K562 (cell line): ENCODE measurements around the gene TMSB10. TPM values are rescaled to one million over a fixed set of nuclear protein-coding genes. Genes with fewer than 3 reads are reported as not detected.

Experiments used
- ATAC-seq: fragments of 200-7000 bp; cut with Tn5 transposase; 3 replicates; pipeline ENCODE4 v1.9.1; 2020; ENCODE audit warnings: moderate library complexity
- BruUV-seq: library from RNA; stranded (reverse); fragments of 400-500 nt; replicated peaks from 2 replicates; lab custom pipeline; 2021; lab: Mats Ljungman, UMichigan
- CTCF ChIA-PET: fragments of 300-600 bp; formaldehyde crosslinking; extraction: SDS; loops from one replicate; lab custom pipeline; 2021; ENCODE audit warnings: low intra/inter-chr PET ratio; lab: Yijun Ruan, JAX
- POLR2A ChIA-PET: fragments of 300-600, 350-650 bp; sonication (Branson Sonifier 250); formaldehyde crosslinking; extraction: SDS; loops from one replicate; lab custom pipeline; 2021; ENCODE audit warnings: antibody characterized with exemption, inconsistent platforms; lab: Yijun Ruan, JAX
- DNase-seq, 4 experiments: peaks; one replicate each; pipeline versions ENCODE4 v3.0.0 to v3.0.0-alpha.2; 2011 to 2018; ENCODE audit warnings: low spot score in 3 of 4, mixed read lengths in 3 of 4; ENCODE audit errors: extremely low read depth in 1 of 4
- FAIRE-seq: peaks from 2 replicates; lab custom pipeline; 2011; peaks lifted over from hg19 to GRCh38; lab: Jason Lieb, UNC
- H2AFZ ChIP-seq: 2 replicates; pipeline ENCODE4 v1.6.0; 2011; ENCODE audit warnings: low read depth, low read length, control low read depth, inconsistent platforms
- H3K27ac ChIP-seq: fragments of 200-600 bp; 3 replicates; pipeline ENCODE4 v1.8.0; 2011; ENCODE audit warnings: low read depth, mild to moderate bottlenecking, control low read depth, inconsistent platforms, low read length, moderate library complexity, mixed read lengths; ENCODE audit errors: extremely low read depth
- H3K27me3 ChIP-seq, 2 experiments: fragments of 300-600 bp in 1 of 2; 2 replicates in 1 of 2; 3 replicates in 1 of 2; pipeline versions ENCODE4 v1.6.0 to v1.8.0; 2011; ENCODE audit warnings: inconsistent platforms in 2 of 2, low read length in 2 of 2, mild to moderate bottlenecking in 1 of 2, mixed read lengths in 1 of 2, moderate library complexity in 1 of 2; ENCODE audit not compliant: control insufficient read depth in 2 of 2, insufficient read depth in 2 of 2
- H3K36me3 ChIP-seq: fragments of 300-600 bp; 3 replicates; pipeline ENCODE4 v1.8.0; 2011; ENCODE audit warnings: mild to moderate bottlenecking, low read length, inconsistent platforms; ENCODE audit not compliant: control insufficient read depth, insufficient read depth
- H3K4me1 ChIP-seq, 2 experiments: fragments of 200-600 bp in 1 of 2; replicated peaks in 1 of 2; 2 replicates in 1 of 2; 3 replicates in 1 of 2; pipeline versions ENCODE4 v1.5.1 to v1.8.0; 2011; ENCODE audit warnings: inconsistent platforms in 2 of 2, low read length in 2 of 2, mild to moderate bottlenecking in 1 of 2, mixed read lengths in 1 of 2, moderate library complexity in 1 of 2; ENCODE audit not compliant: control insufficient read depth in 2 of 2, insufficient read depth in 2 of 2
- H3K4me2 ChIP-seq: 2 replicates; pipeline ENCODE4 v1.6.1; 2011; ENCODE audit warnings: low read length, control low read depth, inconsistent platforms, mixed read lengths; ENCODE audit not compliant: insufficient read depth
- H3K4me3 ChIP-seq: fragments of 200-600 bp; sonication (generic), shearing (Covaris generic); 2 replicates; pipeline ENCODE4 v1.5.1; 2016; ENCODE audit warnings: control low read depth, inconsistent platforms
- H3K79me2 ChIP-seq: fragments of 200-600 bp; 3 replicates; pipeline ENCODE4 v1.8.0; 2011; ENCODE audit warnings: low read length, inconsistent platforms; ENCODE audit not compliant: control insufficient read depth, insufficient read depth
- H3K9ac ChIP-seq, 2 experiments: 2 replicates each; pipeline versions ENCODE4 v1.6.0 to v1.6.1; 2011; ENCODE audit warnings: low read depth in 2 of 2, low read length in 2 of 2, control low read depth in 1 of 2, inconsistent platforms in 1 of 2, mild to moderate bottlenecking in 1 of 2, mixed read lengths in 1 of 2; ENCODE audit not compliant: insufficient read depth in 1 of 2
- H3K9me1 ChIP-seq: one replicate; pipeline ENCODE4 v1.6.0; 2011; ENCODE audit warnings: inconsistent platforms, mild to moderate bottlenecking, low read length, moderate library complexity; ENCODE audit not compliant: control insufficient read depth, insufficient read depth
- H3K9me3 ChIP-seq: replicated peaks from 2 replicates; pipeline ENCODE4 v1.5.1; 2011; ENCODE audit warnings: low read depth, low read length, inconsistent platforms; ENCODE audit not compliant: control insufficient read depth, insufficient read depth
- H4K20me1 ChIP-seq: replicated peaks from 2 replicates; pipeline ENCODE4 v1.6.1; 2011; ENCODE audit warnings: low read length, inconsistent platforms, mixed read lengths; ENCODE audit not compliant: control insufficient read depth, insufficient read depth
- ESRRB ChIP-seq: fragments of 250-450 bp; sonication (Bioruptor Pico); IDR thresholded peaks from 2 replicates; pipeline ENCODE4 v1.5.0; 2020; ENCODE audit warnings: mild to moderate bottlenecking, moderate library complexity, borderline replicate concordance
- GATAD2B ChIP-seq: fragments of 450-650 bp; IDR thresholded peaks from 2 replicates; pipeline ENCODE4 v1.6.1; 2017; ENCODE audit warnings: mild to moderate bottlenecking, borderline replicate concordance
- KLF6 ChIP-seq: fragments of 250-450 bp; sonication (Bioruptor Pico); IDR thresholded peaks from 2 replicates; pipeline ENCODE4 v1.4.0; 2020; ENCODE audit warnings: mild to moderate bottlenecking, moderate library complexity, borderline replicate concordance
- MTF1 ChIP-seq: fragments of 250-450 bp; sonication (Bioruptor Pico); IDR thresholded peaks from 2 replicates; pipeline ENCODE4 v1.9.0; 2021; ENCODE audit warnings: moderate library complexity, mild to moderate bottlenecking, inconsistent platforms, borderline replicate concordance
- RBM25 ChIP-seq: fragments of 200-400 bp; formaldehyde crosslinking; IDR thresholded peaks from 2 replicates; pipeline ENCODE4 v1.6.1; 2018; ENCODE audit warnings: low read length, low read depth, moderate library complexity; ENCODE audit not compliant: severe bottlenecking
- SIX5 ChIP-seq, 2 experiments: IDR thresholded peaks; 2 replicates each; pipeline ENCODE4 v1.6.1; 2011; ENCODE audit warnings: low read length in 2 of 2, borderline replicate concordance in 1 of 2, low read depth in 1 of 2, mild to moderate bottlenecking in 1 of 2, moderate library complexity in 1 of 2; ENCODE audit not compliant: insufficient read depth in 1 of 2
- ZC3H11A ChIP-seq: IDR thresholded peaks from 2 replicates; pipeline ENCODE4 v1.6.1; 2012; ENCODE audit warnings: low read depth, low read length, improper control_type of control experiment
- ZNF668 ChIP-seq: fragments of 250-450 bp; sonication (Bioruptor Pico); IDR thresholded peaks from 2 replicates; pipeline ENCODE4 v1.8.0; 2022; ENCODE audit warnings: mild to moderate bottlenecking, inconsistent platforms
- WGBS: fragments of 100-300 bp; shearing (Covaris generic); methylation state at CpG from one replicate; pipeline ENCODE4 v1.1.6; 2016; ENCODE audit warnings: low coverage, mixed read lengths; ENCODE audit not compliant: insufficient coverage; ENCODE audit errors: missing lambda C conversion rate; 5-methylcytosine and 5-hydroxymethylcytosine counted together
- in situ Hi-C: fragments of 300-500 bp; cut with MboI; formaldehyde crosslinking; loops from 4 replicates; pipeline ENCODE4 v1.15.0; 2018; ENCODE audit warnings: inconsistent platforms, mixed read lengths
- intact Hi-C: fragments of 100-400 bp; cut with micrococcal nuclease; formaldehyde crosslinking; loops from 2 replicates; pipeline ENCODE4 v1.14.2; 2022
- polyA plus RNA-seq, 8 experiments: library from polyadenylated mRNA; depleted of rRNA in 4 of 8; stranded (reverse) in 5 of 8; unstranded in 3 of 8; fragments of >200 nt; fragmentation: Nextera tagmentation in 2 of 8; fragmentation: Illumina TruSeq in 1 of 8; extraction: Ambion mirVana in 2 of 8; extraction: Trizol in 1 of 8; gene quantifications; 2 replicates each; pipeline versions ENCODE4 v1.2.1 to v1.2.3, GENCODE V29; 2011 to 2014; ENCODE audit warnings: inconsistent platforms in 1 of 8, missing spikeins in 1 of 8
- total RNA-seq, 7 experiments: library from RNA; depleted of rRNA in 6 of 7; stranded (reverse); fragments of >200 nt in 6 of 7; fragmentation: Illumina TruSeq in 2 of 7; extraction: Trizol in 2 of 7; gene quantifications; 2 replicates each; pipeline versions ENCODE4 v1.2.1 to v1.2.3, GENCODE V29; 2011 to 2021; ENCODE audit warnings: low replicate concordance in 1 of 7
- TF ChIP-seq, protein P1 (sequence below): fragments of 450-650 bp; IDR thresholded peaks from 2 replicates; pipeline ENCODE4 v1.6.1; 2016; ENCODE audit warnings: low read depth, mild to moderate bottlenecking, moderate library complexity
- TF ChIP-seq, protein P2 (sequence below): fragments of 450-650 bp; IDR thresholded peaks from 2 replicates; pipeline ENCODE4 v1.6.1; 2017; ENCODE audit warnings: antibody characterized with exemption
- TF ChIP-seq, protein P3 (sequence below): sonication (generic); formaldehyde crosslinking; IDR thresholded peaks from 2 replicates; pipeline ENCODE4 v1.8.1; 2023; ENCODE audit warnings: mild to moderate bottlenecking, missing genetic modification reagents

TMSB10 gene
- total and polyA plus RNA-seq, 9 of the 15 experiments (the other 6 are each of a cell fraction or from before 2014, with no cell fraction given), result 382 to 2,226 (median 959) TPM

DNA sequence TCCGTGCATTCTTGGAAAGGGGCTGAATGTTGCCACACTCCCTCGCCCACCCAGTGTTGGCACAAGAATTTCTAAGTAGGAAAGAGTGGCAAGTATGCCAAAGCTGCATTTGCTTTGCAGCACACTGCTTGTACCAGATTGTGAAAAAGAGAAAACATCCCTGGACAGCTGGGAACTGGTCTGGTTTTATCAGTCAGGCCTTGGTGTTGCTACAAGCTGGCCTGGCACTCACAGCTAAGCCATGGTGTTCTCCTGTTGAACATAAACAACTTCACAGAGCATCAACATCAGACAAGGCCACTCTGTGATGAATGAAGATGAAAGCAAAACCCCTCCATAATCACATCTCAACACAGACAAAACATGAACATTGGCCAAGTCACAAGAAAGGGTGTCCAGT, 20.3 kb upstream of the TMSB10 start:
- ChIA-PET POLR2A (no interaction called here), CTCF (no interaction called here)
- H3K79me2 ChIP-seq, result no peaks in the 10 kb centered on the region
- TF ChIP-seq RBM25, result no peak
- TF ChIP-seq MTF1 (CRISPR knock-in tag), result no peak
- TF ChIP-seq, protein P1, sequence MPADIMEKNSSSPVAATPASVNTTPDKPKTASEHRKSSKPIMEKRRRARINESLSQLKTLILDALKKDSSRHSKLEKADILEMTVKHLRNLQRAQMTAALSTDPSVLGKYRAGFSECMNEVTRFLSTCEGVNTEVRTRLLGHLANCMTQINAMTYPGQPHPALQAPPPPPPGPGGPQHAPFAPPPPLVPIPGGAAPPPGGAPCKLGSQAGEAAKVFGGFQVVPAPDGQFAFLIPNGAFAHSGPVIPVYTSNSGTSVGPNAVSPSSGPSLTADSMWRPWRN, result no peak
- TF ChIP-seq SIX5 (IDR thresholded peaks at IDR 0.05; ENCODE audit: borderline replicate concordance in 1 of 2, insufficient read depth in 1 of 2, low read depth in 1 of 2, low read length in 2 of 2), result no peak
- DNase-seq (no peak), FAIRE-seq (no peak), ATAC-seq (no peak)
- no peak overlapping the region for H2AFZ ChIP-seq
- in situ Hi-C loops, result no loop called here
- intact Hi-C loops, result no loop called here
- peaks cover 8 to 16% of the 10 kb centered on the region in 2 experiments; a peak in 4 of 5 replicates for H3K4me1 ChIP-seq
- H3K36me3 ChIP-seq, result no peaks in the 10 kb centered on the region
- H3K9me1 ChIP-seq, result no peaks in the 10 kb centered on the region
- 0% methylated on average over 2 of the region's 2 CpGs for WGBS
- H3K9me3 ChIP-seq, result no peaks in the 10 kb centered on the region
- no peak overlapping the region for H3K4me2 ChIP-seq
- no TSS peak for BruUV-seq
- no peaks in the 10 kb centered on the region for H4K20me1 ChIP-seq
- no peak overlapping the region for H3K27ac ChIP-seq
- H3K9ac ChIP-seq, result no peak overlapping the region
- no peak overlapping the region for H3K4me3 ChIP-seq
- peaks cover 24 to 26% of the 10 kb centered on the region in 2 experiments for H3K27me3 ChIP-seq

DNA sequence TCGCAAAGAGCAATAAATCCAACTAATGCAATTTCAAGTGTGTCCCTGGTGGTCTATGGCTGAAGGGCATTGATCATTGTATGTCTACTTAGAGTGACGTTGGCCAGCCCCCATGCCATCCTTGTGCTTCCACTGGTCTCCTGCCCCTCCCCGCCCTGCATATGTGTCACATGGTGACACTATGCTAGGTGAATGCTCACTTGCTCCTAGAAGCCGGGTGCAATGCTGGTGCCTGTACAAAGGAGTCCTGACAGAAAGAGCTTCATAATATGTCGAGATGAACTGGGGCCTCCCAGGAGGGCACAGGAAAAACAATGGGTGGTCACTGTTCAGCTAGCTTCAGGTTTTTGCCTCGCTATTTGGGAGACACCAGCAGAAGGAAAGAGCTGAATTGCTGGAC, 18.7 kb upstream of the TMSB10 start:
- BruUV-seq, result no TSS peak
- no peak for TF ChIP-seq ZNF668 (CRISPR knock-in tag)
- TF ChIP-seq, protein P2, sequence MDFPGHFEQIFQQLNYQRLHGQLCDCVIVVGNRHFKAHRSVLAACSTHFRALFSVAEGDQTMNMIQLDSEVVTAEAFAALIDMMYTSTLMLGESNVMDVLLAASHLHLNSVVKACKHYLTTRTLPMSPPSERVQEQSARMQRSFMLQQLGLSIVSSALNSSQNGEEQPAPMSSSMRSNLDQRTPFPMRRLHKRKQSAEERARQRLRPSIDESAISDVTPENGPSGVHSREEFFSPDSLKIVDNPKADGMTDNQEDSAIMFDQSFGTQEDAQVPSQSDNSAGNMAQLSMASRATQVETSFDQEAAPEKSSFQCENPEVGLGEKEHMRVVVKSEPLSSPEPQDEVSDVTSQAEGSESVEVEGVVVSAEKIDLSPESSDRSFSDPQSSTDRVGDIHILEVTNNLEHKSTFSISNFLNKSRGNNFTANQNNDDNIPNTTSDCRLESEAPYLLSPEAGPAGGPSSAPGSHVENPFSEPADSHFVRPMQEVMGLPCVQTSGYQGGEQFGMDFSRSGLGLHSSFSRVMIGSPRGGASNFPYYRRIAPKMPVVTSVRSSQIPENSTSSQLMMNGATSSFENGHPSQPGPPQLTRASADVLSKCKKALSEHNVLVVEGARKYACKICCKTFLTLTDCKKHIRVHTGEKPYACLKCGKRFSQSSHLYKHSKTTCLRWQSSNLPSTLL, result no peak
- TF ChIP-seq KLF6, result no peak
- TF ChIP-seq ZC3H11A, result no peak
- TF ChIP-seq ESRRB (CRISPR knock-in tag), result no peak
- no peak for TF ChIP-seq GATAD2B
- TF ChIP-seq, protein P3, sequence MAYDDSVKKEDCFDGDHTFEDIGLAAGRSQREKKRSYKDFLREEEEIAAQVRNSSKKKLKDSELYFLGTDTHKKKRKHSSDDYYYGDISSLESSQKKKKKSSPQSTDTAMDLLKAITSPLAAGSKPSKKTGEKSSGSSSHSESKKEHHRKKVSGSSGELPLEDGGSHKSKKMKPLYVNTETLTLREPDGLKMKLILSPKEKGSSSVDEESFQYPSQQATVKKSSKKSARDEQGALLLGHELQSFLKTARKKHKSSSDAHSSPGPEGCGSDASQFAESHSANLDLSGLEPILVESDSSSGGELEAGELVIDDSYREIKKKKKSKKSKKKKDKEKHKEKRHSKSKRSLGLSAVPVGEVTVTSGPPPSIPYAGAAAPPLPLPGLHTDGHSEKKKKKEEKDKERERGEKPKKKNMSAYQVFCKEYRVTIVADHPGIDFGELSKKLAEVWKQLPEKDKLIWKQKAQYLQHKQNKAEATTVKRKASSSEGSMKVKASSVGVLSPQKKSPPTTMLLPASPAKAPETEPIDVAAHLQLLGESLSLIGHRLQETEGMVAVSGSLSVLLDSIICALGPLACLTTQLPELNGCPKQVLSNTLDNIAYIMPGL (CRISPR knock-in tag), result no peak

More for the DNA sequence above, 18.7 kb upstream of the TMSB10 start:
- Histone ChIP-seq H3K9ac (no peak overlapping the region), H3K4me1 (peaks cover 6 to 15% of the 10 kb centered on the region in 2 experiments; a peak in 4 of 5 replicates), H3K36me3 (no peaks in the 10 kb centered on the region), H3K27me3 (peaks cover 8 to 11% of the 10 kb centered on the region in 2 experiments; a peak in 4 of 5 replicates), H3K4me2 (no peak overlapping the region), H3K9me3 (no peaks in the 10 kb centered on the region), H2AFZ (no peak overlapping the region), H3K9me1 (no peaks in the 10 kb centered on the region), H3K4me3 (no peak overlapping the region), H3K27ac (no peak overlapping the region), H3K79me2 (no peaks in the 10 kb centered on the region), H4K20me1 (no peaks in the 10 kb centered on the region)
- DNase-seq (no peak), ATAC-seq (no peak), FAIRE-seq (no peak)
- ChIA-PET POLR2A (interaction anchor here (0.6 to 0.9 kb wide), 4 partner anchors 8 to 26 kb away, joined by 3 read pairs; no protein-coding TSS in a partner anchor), CTCF (no interaction called here)
- WGBS, result 11% methylated on average over 6 of the region's 6 CpGs
- in situ Hi-C loops (no loop called here), intact Hi-C loops (no loop called here)
